Osteocyte (in vitro differentiated cells): ENCODE results near the gene RBP3. TPM values are rescaled to one million over a fixed set of nuclear protein-coding genes. Genes with fewer than 3 reads are reported as not detected.
A peak's percentile ranks its signal among the peaks of the same experiment; 100 is the strongest.

Experiments used
- DNase-seq: peaks from one replicate; pipeline ENCODE4 v3.0.0; 2021; ENCODE audit warnings: mixed read lengths; ENCODE audit not compliant: unreplicated experiment; ENCODE audit errors: extremely low spot score
- H3K27ac Mint-ChIP-seq: one replicate; pipeline ENCODE4 v1.8.0; 2021; ENCODE audit warnings: mild to moderate bottlenecking, mixed read lengths; ENCODE audit not compliant: unreplicated experiment
- H3K27me3 Mint-ChIP-seq: one replicate; pipeline ENCODE4 v1.8.0; 2021; ENCODE audit warnings: mixed read lengths; ENCODE audit not compliant: unreplicated experiment
- H3K36me3 Mint-ChIP-seq: one replicate; pipeline ENCODE4 v1.8.0; 2021; ENCODE audit warnings: mixed read lengths; ENCODE audit not compliant: unreplicated experiment
- H3K4me1 Mint-ChIP-seq: one replicate; pipeline ENCODE4 v1.8.0; 2021; ENCODE audit warnings: mixed read lengths; ENCODE audit not compliant: unreplicated experiment
- H3K4me3 Mint-ChIP-seq: one replicate; pipeline ENCODE4 v1.8.0; 2021; ENCODE audit warnings: mild to moderate bottlenecking, moderate library complexity, mixed read lengths; ENCODE audit not compliant: unreplicated experiment
- H3K9me3 Mint-ChIP-seq: one replicate; pipeline ENCODE4 v1.8.0; 2021; ENCODE audit warnings: mixed read lengths; ENCODE audit not compliant: unreplicated experiment
- CTCF ChIP-seq: fragments of 200-600 bp; sonication (generic); IDR thresholded peaks from 2 replicates; pipeline ENCODE4 v1.5.0; 2021; ENCODE audit warnings: antibody characterized with exemption, mild to moderate bottlenecking, moderate library complexity
- total RNA-seq: library from RNA; stranded (reverse); gene quantifications from 2 replicates; pipeline ENCODE4 v1.2.1, GENCODE V29; 2021

RBP3 gene
- total RNA-seq, 1 donor from 2014 or later = not detected

- no peaks in the 10 kb centered on the region for H3K27me3 Mint-ChIP-seq
- no peak for DNase-seq
- no peak for TF ChIP-seq CTCF
- no peaks in the 10 kb centered on the region for H3K4me1 Mint-ChIP-seq
- H3K27ac Mint-ChIP-seq = no peak overlapping the region
- H3K4me3 Mint-ChIP-seq = no peak overlapping the region
- no peaks in the 10 kb centered on the region for H3K36me3 Mint-ChIP-seq
- no peaks in the 10 kb centered on the region for H3K9me3 Mint-ChIP-seq
Measured at GRCh38 chr10:47351899-47352815, 4.0 kb downstream of the RBP3 start.

GRCh38 chr10:47353351-47353750 lies 5.2 kb downstream of the RBP3 start:
- no peak for TF ChIP-seq CTCF
- H3K27ac Mint-ChIP-seq = no peak overlapping the region
- DNase-seq = no peak
- H3K4me1 Mint-ChIP-seq = no peaks in the 10 kb centered on the region
- H3K4me3 Mint-ChIP-seq = no peak overlapping the region
- H3K36me3 Mint-ChIP-seq = no peaks in the 10 kb centered on the region
- no peaks in the 10 kb centered on the region for H3K9me3 Mint-ChIP-seq
- H3K27me3 Mint-ChIP-seq = no peaks in the 10 kb centered on the region

GRCh38 chr10:47354165-47354564 lies 6.0 kb downstream of the RBP3 start:
- no peak overlapping the region for H3K27ac Mint-ChIP-seq
- TF ChIP-seq CTCF = peak; percentile 26
- no peaks in the 10 kb centered on the region for H3K9me3 Mint-ChIP-seq
- no peaks in the 10 kb centered on the region for H3K36me3 Mint-ChIP-seq
- no peak for DNase-seq
- no peak overlapping the region for H3K4me3 Mint-ChIP-seq
- no peaks in the 10 kb centered on the region for H3K27me3 Mint-ChIP-seq
- no peaks in the 10 kb centered on the region for H3K4me1 Mint-ChIP-seq

- Mint-ChIP-seq H3K4me3 (no peak overlapping the region), H3K27ac (no peak overlapping the region), H3K4me1 (no peaks in the 10 kb centered on the region), H3K9me3 (no peaks in the 10 kb centered on the region), H3K27me3 (no peaks in the 10 kb centered on the region), H3K36me3 (no peaks in the 10 kb centered on the region)
- no peak for DNase-seq
- TF ChIP-seq CTCF = no peak
Measured at GRCh38 chr10:47354900-47355299, 6.7 kb downstream of the RBP3 start.

- TF ChIP-seq CTCF = no peak
- no peak overlapping the region for H3K27ac Mint-ChIP-seq
- no peak for DNase-seq
- H3K27me3 Mint-ChIP-seq = no peaks in the 10 kb centered on the region
- no peaks in the 10 kb centered on the region for H3K36me3 Mint-ChIP-seq
- no peaks in the 10 kb centered on the region for H3K9me3 Mint-ChIP-seq
- H3K4me3 Mint-ChIP-seq = no peak overlapping the region
- H3K4me1 Mint-ChIP-seq = no peaks in the 10 kb centered on the region
Measured at GRCh38 chr10:47356708-47357107, 8.5 kb downstream of the RBP3 start.
